HG02678 (cell line): ENCODE measurements around the gene GRIK4.
"Not testable (repeated sequence)": the region's sequence is repeated elsewhere in the genome, so short reads cannot be mapped to it uniquely, and the experiment has no call there.

Experiments used
- ATAC-seq: cut with Tn5 transposase; IDR thresholded peaks from one replicate; pipeline ENCODE4 v1.9.1; 2021; ENCODE audit warnings: mild to moderate bottlenecking, moderate library complexity; ENCODE audit not compliant: unreplicated experiment

GRIK4 gene

DNA sequence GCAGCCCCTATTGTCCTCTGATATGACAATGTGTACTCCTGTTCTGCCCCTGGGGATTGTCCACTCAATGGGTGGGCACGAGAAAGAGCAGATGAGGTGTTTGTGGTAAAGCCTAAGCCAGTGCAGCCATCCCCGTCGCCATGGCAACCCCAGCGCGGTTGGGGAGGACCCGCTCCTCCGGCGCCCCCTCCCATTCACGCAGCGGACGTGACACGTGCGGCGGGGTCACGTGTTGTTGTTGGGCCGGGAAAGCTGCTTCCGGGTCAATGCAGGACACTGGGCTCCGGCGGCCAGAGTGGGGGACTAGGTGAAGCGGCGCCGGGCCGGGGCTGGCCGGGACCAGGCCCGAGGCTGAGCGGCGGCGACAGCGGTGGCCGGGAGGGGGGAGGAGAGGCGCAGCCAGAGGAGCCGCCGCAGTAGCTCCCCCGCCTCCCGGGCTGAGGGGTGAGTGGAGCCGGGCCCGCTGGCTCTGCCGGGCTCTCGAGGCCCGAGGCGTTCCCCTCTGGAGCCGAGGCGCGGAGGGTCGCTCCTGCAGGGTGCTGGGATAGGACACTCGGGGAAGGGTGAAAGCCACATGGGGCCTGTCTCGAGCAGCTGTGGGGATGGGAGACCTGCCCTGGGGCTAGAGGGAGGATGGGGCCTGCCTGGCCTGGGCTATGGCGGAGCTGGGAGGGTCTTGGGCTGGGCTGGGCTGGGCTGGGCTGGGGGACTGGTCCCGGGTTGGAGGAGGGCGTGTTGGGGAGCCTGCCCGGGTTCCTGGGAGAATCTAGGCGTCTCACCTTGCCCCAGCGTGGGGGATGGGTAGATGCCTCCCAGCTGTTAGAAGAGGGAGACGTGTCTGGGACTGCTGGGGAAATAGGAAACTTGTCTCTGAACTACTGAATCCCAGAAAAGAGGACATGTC lies 512.6 kb downstream of the GRIK4 start, which contains the start of gene TBCEL:
TSS of gene TBCEL (plus strand) at position 255 of the 904 bp plus-strand sequence. CDS start 21,589 bp downstream, outside the sequence.
- ATAC-seq = peak; percentile 97

DNA sequence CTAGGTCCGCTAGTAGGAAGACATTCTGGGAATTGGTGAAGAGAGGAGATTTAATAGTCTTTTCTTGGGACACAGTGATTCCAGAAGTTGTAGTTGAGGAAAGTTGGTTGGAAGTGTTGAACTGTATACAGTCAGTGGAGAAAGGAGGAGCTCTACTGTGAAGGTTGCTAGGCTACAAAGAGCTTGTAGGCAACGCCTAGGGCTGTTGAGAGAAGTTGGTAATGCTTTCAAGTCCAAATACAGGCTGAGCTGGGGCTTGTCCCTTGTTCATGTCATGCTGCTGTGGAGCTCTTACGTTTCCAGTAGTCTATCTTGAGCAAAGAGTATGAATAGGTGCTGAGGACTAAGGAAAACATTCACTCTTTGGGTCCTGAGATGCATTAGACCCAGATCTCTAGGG lies 513.4 kb downstream of the GRIK4 start:
- no peak for ATAC-seq

DNA sequence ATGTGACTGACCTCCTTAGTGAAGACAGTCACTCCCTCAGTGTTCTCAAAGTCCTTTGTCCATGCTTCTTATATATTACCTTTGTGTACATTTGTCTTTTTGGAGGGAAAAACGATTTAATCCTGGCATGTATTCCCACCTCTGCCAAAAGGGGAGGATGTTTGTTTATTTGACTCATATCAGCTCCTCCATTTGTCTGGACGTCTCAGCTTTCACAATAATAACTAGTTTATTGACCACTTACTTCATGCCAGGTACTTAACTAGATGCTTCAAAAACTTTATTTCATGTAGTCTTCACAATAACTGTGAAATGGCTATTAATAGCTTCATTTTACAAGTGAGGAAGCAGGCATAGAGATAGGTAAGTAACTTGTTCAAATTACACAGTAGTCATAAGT lies 517.6 kb downstream of the GRIK4 start:
- no peak for ATAC-seq

DNA sequence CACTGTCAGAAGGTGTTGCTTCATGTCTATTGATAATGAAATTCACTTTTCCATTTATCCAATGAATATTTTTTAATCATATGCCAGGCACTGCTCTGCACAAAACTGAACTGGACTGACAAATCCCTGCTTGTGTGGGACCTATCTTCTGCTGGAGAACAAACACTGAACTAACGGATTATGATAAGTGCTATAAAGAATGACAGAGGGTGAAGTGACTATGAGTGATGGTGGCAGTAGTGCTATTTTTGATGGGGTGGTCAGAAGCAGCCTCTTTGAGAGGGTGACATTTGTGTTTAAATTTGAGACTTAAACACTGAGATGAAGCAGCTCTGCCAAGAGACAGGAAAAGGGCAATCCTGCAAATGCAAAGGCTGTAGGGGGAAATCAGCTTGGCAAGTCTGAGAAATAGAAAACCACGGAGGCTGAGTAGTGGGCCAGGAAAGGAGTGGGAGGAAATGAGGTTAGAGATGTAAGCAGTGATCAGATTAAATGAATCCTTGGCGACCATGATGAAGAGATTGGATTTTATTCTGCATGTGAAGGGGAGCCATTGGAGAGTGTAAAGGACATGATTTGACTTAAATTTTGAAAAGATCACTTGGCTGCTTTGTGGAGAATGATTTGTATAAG lies 518.4 kb downstream of the GRIK4 start:
- no peak for ATAC-seq

DNA sequence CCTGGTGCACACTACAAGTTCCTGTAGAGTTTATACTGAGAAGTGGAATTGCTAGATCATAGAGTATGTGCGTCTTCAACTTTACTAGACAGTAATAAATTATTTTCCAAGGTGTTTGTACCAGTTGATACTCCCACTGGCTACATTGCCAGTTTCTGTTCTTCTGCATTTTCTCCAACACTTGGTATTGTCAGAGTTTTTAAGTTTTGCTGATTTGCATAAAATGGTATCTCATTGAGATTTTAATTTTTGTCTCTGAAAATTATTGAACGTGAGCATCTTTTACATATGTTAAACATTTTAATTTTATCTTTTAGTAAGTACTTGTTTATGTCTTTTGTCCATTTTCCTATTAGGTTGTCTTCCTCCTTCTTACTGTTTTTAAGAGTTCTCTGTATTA lies 519.6 kb downstream of the GRIK4 start:
- ATAC-seq = no peak

DNA sequence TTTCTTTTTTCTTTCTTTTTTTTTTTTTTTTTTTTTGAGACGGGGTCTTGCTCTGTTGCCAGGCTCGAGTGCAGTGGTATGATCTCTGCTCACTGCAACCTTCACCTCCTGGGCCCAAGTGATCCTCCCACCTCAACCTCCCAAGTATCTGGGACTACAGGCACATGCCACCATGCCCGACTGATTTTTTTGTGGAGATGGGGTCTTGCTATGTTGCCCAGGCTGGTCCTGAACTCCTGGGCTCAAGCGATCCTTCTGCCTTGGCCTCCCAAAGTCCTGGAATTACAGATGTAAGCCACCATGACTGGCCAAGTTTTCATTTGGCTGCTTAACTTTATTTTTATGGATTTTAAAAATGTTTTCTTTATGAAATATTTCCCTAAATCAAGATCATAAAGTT lies 520.1 kb downstream of the GRIK4 start:
- not testable (repeated sequence) for ATAC-seq

DNA sequence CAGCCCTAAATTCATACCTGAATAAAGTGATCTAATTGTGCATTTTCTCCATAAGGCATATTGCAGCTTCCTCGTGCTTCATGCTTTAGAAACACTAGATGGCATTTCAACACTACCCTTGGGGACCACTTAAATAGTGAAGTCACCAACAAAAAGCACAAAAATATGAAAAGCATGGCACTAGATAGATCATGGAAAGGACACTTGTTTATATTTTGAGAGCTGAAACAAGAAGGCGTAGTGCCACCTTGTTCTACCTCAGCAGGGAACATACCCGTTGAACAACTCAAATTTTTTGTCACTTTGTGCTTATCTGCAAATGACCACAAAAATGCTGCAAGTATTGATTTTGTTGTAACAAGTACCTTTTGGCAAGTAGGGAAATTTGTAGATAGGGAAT lies 521.0 kb downstream of the GRIK4 start:
- ATAC-seq = no peak

DNA sequence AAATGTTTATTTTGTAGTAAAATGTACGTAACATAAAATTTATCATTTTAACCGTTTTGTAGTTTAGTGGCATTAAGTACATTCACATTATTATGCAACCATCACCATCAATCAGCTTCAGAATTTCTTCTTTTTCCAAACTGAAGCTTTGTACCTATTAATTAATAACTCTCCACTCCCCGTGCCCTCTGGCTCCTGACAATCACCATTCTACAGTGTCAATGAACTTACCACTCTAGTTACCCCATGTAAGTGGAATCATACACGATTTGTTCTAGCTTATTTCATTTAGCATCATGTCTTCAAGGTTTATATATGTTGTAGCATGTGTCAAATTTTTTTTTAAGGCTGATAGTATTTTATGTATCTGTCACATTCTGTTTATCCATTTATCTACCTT lies 522.1 kb downstream of the GRIK4 start:
- no peak for ATAC-seq

DNA sequence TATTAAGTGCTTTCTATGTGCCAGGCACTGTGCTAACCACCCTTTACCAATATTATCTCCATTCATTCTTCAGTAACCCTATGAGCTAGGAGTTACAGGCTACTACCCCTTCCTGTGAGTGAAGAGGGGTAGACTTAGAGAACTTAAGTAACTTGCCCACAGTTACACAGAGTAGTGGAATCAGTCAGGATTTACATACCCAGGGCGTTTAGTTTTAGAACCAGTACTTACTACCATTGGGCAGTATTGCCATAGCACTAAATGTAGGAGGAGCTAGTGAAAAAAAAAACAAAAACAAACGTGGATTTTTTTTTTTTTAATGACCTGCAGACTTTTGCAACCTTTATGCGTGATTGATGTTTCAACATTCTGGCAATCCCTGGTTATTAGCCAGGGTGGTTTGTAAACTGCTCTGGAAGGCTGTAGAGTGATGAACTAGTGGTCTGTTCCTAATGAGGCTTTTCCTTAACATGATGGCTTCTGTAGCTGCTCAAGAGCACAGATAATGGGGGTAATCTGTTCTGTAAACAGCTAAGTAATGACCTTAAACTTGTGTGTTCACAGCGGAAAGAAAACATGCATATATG lies 523.7 kb downstream of the GRIK4 start:
- no peak for ATAC-seq

DNA sequence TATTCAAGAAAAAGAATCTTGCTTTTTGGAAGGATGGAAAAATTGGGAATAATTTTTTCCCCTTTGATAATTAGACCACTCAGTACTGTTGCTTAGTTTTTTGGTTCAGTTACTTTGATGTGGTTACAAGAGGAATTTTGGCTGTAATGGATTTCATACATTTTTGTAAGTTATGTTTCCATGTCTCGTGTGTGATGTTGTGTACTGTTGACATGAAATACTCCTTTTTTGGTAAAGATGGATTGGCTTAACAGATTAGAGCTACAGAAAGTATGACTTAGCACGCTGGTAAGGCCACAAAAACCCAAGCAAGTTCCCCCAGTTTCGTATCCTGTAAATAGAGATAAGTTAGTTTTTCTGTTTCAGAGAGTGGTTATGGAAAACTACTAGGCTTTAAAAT lies 524.2 kb downstream of the GRIK4 start:
- peak; percentile 66 for ATAC-seq

DNA sequence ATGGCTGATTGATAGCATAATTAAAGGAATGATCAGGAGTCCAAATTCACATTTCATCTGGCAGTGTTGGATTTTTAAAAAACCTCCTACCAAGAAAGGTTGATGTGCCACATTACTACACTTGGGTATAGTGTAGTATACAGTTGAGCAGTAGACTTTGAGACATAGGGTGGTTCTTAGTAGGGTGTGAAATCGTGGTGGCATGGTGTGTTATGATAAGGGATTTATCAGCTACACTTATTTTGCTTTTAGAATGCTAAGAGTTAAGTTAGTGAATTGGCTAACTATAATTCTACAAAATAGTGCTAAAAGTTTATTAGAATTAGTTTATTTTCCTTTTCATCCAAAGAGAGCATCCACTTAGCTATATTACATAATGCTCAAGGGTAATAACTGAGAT lies 525.5 kb downstream of the GRIK4 start:
- ATAC-seq = no peak
